ENCODE data around the gene DNASE1.

The DNASE1 gene

GRCh38 chr16:3641801-3642396 is 12.6 kb upstream of the DNASE1 start:
- TF ChIP-seq, protein P1, sequence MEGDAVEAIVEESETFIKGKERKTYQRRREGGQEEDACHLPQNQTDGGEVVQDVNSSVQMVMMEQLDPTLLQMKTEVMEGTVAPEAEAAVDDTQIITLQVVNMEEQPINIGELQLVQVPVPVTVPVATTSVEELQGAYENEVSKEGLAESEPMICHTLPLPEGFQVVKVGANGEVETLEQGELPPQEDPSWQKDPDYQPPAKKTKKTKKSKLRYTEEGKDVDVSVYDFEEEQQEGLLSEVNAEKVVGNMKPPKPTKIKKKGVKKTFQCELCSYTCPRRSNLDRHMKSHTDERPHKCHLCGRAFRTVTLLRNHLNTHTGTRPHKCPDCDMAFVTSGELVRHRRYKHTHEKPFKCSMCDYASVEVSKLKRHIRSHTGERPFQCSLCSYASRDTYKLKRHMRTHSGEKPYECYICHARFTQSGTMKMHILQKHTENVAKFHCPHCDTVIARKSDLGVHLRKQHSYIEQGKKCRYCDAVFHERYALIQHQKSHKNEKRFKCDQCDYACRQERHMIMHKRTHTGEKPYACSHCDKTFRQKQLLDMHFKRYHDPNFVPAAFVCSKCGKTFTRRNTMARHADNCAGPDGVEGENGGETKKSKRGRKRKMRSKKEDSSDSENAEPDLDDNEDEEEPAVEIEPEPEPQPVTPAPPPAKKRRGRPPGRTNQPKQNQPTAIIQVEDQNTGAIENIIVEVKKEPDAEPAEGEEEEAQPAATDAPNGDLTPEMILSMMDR (IDR thresholded peaks at IDR 0.05; ENCODE audit: low read depth, low read length): no peak
- no peak overlapping the region for H3K4me3 ChIP-seq (replicated peaks in 1 of 2; ENCODE audit: low read depth in 2 of 2, low read length in 2 of 2)
- DNase-seq (ENCODE audit: low read depth in 2 of 2): no peak

- peak; percentile 48 to 51 for DNase-seq (ENCODE audit: low read depth in 2 of 2)
- TF ChIP-seq, protein P1 (IDR thresholded peaks at IDR 0.05; ENCODE audit: low read depth, low read length): no peak
- no peak overlapping the region for H3K4me3 ChIP-seq (replicated peaks in 1 of 2; ENCODE audit: low read depth in 2 of 2, low read length in 2 of 2)
Measured at GRCh38 chr16:3642397-3643094, 11.9 kb upstream of the DNASE1 start.

GRCh38 chr16:3643095-3643730 is 11.3 kb upstream of the DNASE1 start:
- no peak overlapping the region for H3K4me3 ChIP-seq (replicated peaks in 1 of 2; ENCODE audit: low read depth in 2 of 2, low read length in 2 of 2)
- no peak for DNase-seq (ENCODE audit: low read depth in 2 of 2)
- TF ChIP-seq, protein P1 (IDR thresholded peaks at IDR 0.05; ENCODE audit: low read depth, low read length): no peak

- no peak overlapping the region for H3K4me3 ChIP-seq (replicated peaks in 1 of 2; ENCODE audit: low read depth in 2 of 2, low read length in 2 of 2)
- TF ChIP-seq, protein P1 (IDR thresholded peaks at IDR 0.05; ENCODE audit: low read depth, low read length): no peak
Measured at GRCh38 chr16:3645108-3645503, 9.4 kb upstream of the DNASE1 start.

DNA sequence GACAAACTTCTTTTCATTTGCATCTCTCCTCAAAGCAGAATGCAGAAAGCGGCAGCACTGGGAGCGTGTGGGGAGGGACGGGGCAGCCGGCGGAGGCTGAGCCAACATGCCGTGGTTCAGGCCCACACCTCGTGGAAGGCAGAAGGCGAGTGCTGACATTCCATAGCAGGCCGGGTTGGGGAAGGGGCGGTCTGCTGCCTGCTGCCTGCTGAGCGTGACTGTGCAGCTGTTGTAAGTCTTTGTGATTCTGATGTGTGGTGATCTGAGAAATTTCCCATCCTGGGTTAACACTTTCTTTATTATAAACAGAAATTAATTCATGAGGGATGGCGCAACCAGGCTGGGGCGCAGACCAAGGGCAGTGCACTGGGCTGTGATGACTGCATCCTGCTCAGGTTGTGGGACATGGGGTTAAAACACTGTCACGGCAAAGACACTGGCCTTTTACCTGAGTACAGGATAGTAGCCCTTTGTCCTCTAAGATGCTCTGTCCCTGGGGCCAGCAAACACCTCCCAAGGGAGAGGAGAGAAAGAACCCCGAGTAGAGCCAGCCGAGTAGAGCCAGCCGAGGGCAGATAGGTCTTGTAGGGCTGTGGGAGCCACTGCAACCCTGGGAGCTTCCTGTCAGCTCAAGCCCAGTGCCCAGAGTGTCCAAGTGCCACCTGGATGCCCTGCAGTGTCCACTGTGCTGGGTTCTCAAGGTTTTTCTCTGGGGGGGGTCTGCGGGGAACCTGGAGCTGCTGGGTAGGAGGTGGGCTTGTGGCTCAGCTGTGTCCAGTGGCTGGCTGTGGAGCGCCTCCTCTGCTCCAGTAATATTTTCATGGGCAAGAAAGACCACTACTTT is 8.8 kb upstream of the DNASE1 start:
- TF ChIP-seq, protein P1 (IDR thresholded peaks at IDR 0.05; ENCODE audit: low read depth, low read length): no peak
- no peak overlapping the region for H3K4me3 ChIP-seq (replicated peaks in 1 of 2; ENCODE audit: low read depth in 2 of 2, low read length in 2 of 2)
- DNase-seq (ENCODE audit: low read depth in 2 of 2): peak in 1 of 2 donors; percentile 10

More at GRCh38 chr16:3645108-3645503, 9.4 kb upstream of the DNASE1 start:
- DNase-seq (ENCODE audit: low read depth in 2 of 2): no peak

DNA sequence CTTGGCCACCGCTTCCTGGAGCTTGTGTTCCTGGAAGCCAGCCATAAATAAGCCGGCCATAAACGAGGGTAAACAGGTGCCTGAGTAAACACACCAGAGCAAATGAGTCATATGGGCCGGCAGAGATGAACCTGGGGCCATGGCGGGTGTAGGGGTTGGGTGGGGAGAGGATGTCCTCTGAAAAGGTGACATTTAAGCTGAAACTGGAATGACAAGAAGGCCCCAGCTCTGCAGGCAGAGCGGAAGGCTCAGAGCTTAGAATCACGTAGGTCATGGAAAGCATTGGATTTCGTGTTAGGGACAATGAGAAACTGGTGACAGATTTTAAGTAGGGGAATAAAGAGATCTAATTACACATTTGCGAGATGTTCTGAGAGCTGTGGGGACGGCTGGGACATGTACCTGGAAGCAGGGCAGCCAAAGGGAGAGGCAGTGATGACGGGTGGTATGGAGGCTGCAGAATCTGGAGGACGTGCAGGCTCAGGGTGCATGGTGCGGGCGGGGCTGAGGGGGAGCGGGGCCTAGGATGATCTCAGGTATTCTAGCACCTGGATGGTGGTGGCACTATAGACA is 8.1 kb upstream of the DNASE1 start:
- TF ChIP-seq, protein P1 (IDR thresholded peaks at IDR 0.05; ENCODE audit: low read depth, low read length): no peak
- no peak for DNase-seq (ENCODE audit: low read depth in 2 of 2)
- H3K4me3 ChIP-seq (replicated peaks in 1 of 2; ENCODE audit: low read depth in 2 of 2, low read length in 2 of 2): no peak overlapping the region

Measured in cardiac fibroblast (primary cell).